ENCODE results near the gene MKS1. TPM values are rescaled to one million over a fixed set of nuclear protein-coding genes. Genes with fewer than 3 reads are reported as not detected.

MKS1 gene
- total RNA-seq, 3 donors from 2014 or later, result 8.0 to 21.1 (median 15.1) TPM

GRCh38 chr17:58204796-58205195, 14.3 kb downstream of the MKS1 start:
- Histone ChIP-seq H3K4me1 (no peaks in the 10 kb centered on the region), H3K27ac (no peak overlapping the region), H3K4me3 (no peak overlapping the region), H3K27me3 (no peaks in the 10 kb centered on the region), H3K9me3 (no peaks in the 10 kb centered on the region), H3K36me3 (no peaks in the 10 kb centered on the region)
- DNase-seq (ENCODE audit: low spot score in 2 of 2), result no peak
- TF ChIP-seq POLR2AphosphoS5 (IDR thresholded peaks at IDR 0.05), result no peak
- TF ChIP-seq POLR2A (IDR thresholded peaks at IDR 0.05), result no peak
- TF ChIP-seq CTCF (IDR thresholded peaks at IDR 0.05), result no peak
- intact Hi-C loops (cut with DNase I; ENCODE audit: low total_unique reads), result no loop called here

- no peak overlapping the region for H3K4me3 ChIP-seq
- no peak for TF ChIP-seq POLR2A (IDR thresholded peaks at IDR 0.05)
- TF ChIP-seq CTCF (IDR thresholded peaks at IDR 0.05), result no peak
- no peak for TF ChIP-seq POLR2AphosphoS5 (IDR thresholded peaks at IDR 0.05)
These were observed 16.2 kb downstream of the MKS1 start for GRCh38 chr17:58202859-58203258.

GRCh38 chr17:58200024-58200633, 18.9 kb downstream of the MKS1 start:
- intact Hi-C loops (cut with DNase I; ENCODE audit: low total_unique reads), result no loop called here
- Histone ChIP-seq H3K27me3 (peaks cover 0 to 12% of the 10 kb centered on the region in 2 donors), H3K4me3 (no peak overlapping the region), H3K9me3 (no peaks in the 10 kb centered on the region), H3K27ac (no peak overlapping the region), H3K4me1 (no peaks in the 10 kb centered on the region), H3K36me3 (no peaks in the 10 kb centered on the region)
- TF ChIP-seq CTCF (IDR thresholded peaks at IDR 0.05) (no peak), POLR2A (IDR thresholded peaks at IDR 0.05) (no peak), POLR2AphosphoS5 (IDR thresholded peaks at IDR 0.05) (no peak)
- no peak for DNase-seq (ENCODE audit: low spot score in 2 of 2)

More at GRCh38 chr17:58202859-58203258, 16.2 kb downstream of the MKS1 start:
- no peaks in the 10 kb centered on the region for H3K36me3 ChIP-seq
- peaks cover 0 to 6% of the 10 kb centered on the region in 2 donors for H3K27me3 ChIP-seq
- H3K4me1 ChIP-seq, result no peaks in the 10 kb centered on the region
- DNase-seq (ENCODE audit: low spot score in 2 of 2), result no peak
- no peak overlapping the region for H3K27ac ChIP-seq
- intact Hi-C loops (cut with DNase I; ENCODE audit: low total_unique reads), result no loop called here
- H3K9me3 ChIP-seq, result no peaks in the 10 kb centered on the region

GRCh38 chr17:58196610-58197009, 22.4 kb downstream of the MKS1 start:
- intact Hi-C loops (cut with DNase I; ENCODE audit: low total_unique reads), result no loop called here
- Histone ChIP-seq H3K4me1 (no peaks in the 10 kb centered on the region), H3K36me3 (no peaks in the 10 kb centered on the region), H3K27ac (no peak overlapping the region), H3K4me3 (no peak overlapping the region), H3K9me3 (no peaks in the 10 kb centered on the region), H3K27me3 (peaks cover 0 to 12% of the 10 kb centered on the region in 2 donors)
- DNase-seq (ENCODE audit: low spot score in 2 of 2), result no peak
- TF ChIP-seq POLR2A (IDR thresholded peaks at IDR 0.05), result no peak
- TF ChIP-seq POLR2AphosphoS5 (IDR thresholded peaks at IDR 0.05), result no peak
- TF ChIP-seq CTCF (IDR thresholded peaks at IDR 0.05), result no peak

- no peaks in the 10 kb centered on the region for H3K4me1 ChIP-seq
- no peaks in the 10 kb centered on the region for H3K9me3 ChIP-seq
- no peak overlapping the region for H3K4me3 ChIP-seq
- H3K27ac ChIP-seq, result no peak overlapping the region
- no peak for DNase-seq (ENCODE audit: low spot score in 2 of 2)
- H3K36me3 ChIP-seq, result no peaks in the 10 kb centered on the region
- peaks cover 0 to 18% of the 10 kb centered on the region in 2 donors for H3K27me3 ChIP-seq
- intact Hi-C loops (cut with DNase I; ENCODE audit: low total_unique reads), result no loop called here
- TF ChIP-seq POLR2A (IDR thresholded peaks at IDR 0.05), result no peak
- TF ChIP-seq POLR2AphosphoS5 (IDR thresholded peaks at IDR 0.05), result no peak
- TF ChIP-seq CTCF (IDR thresholded peaks at IDR 0.05), result no peak
These were observed 23.4 kb downstream of the MKS1 start for GRCh38 chr17:58195518-58196123.

Data from breast epithelium (tissue), 4 donors.